Fibroblast of lung (primary cell): ENCODE results near the gene RABGAP1L. TPM values are rescaled to one million over a fixed set of nuclear protein-coding genes. Genes with fewer than 3 reads are reported as not detected.

Experiments
- DNase-seq, 2 donors: peaks; one replicate each; pipeline versions ENCODE4 v3.0.0 to v3.0.0-alpha.2; 2010; ENCODE audit warnings: low read depth in 2 of 2
- H2AFZ ChIP-seq: 2 replicates; pipeline ENCODE4 v1.5.1; 2012; ENCODE audit warnings: low read length, control low read depth, inconsistent platforms
- H3K27ac ChIP-seq: 2 replicates; pipeline ENCODE4 v1.5.1; 2011; ENCODE audit warnings: low read length, control low read depth; ENCODE audit not compliant: insufficient read depth
- H3K27me3 ChIP-seq: 2 replicates; pipeline ENCODE4 v1.5.1; 2011; ENCODE audit warnings: mild to moderate bottlenecking, low read length; ENCODE audit not compliant: control insufficient read depth, insufficient read depth
- H3K36me3 ChIP-seq: 2 replicates; pipeline ENCODE4 v1.5.1; 2011; ENCODE audit warnings: low read length; ENCODE audit not compliant: control insufficient read depth, insufficient read depth
- H3K4me1 ChIP-seq: 2 replicates; pipeline ENCODE4 v1.5.1; 2011; ENCODE audit warnings: low read length; ENCODE audit not compliant: control insufficient read depth, insufficient read depth; ENCODE audit errors: extremely low read depth
- H3K4me2 ChIP-seq: 2 replicates; pipeline ENCODE4 v1.5.1; 2011; ENCODE audit warnings: low read length, control low read depth; ENCODE audit not compliant: insufficient read depth; ENCODE audit errors: extremely low read depth
- H3K4me3 ChIP-seq, 4 experiments: fragments of 200-600 bp in 1 of 4; sonication (generic) in 1 of 4; replicated peaks in 1 of 4; 2 replicates each; pipeline ENCODE4 v1.5.1; 2011 to 2016; ENCODE audit warnings: low read length in 4 of 4, low read depth in 3 of 4, mild to moderate bottlenecking in 3 of 4, control low read depth in 2 of 4, inconsistent platforms in 1 of 4, mixed read lengths in 1 of 4; ENCODE audit not compliant: insufficient read depth in 1 of 4; ENCODE audit errors: control extremely low read depth in 1 of 4
- H3K79me2 ChIP-seq: 2 replicates; pipeline ENCODE4 v1.5.1; 2012; ENCODE audit warnings: mild to moderate bottlenecking, low read length, inconsistent platforms; ENCODE audit not compliant: control insufficient read depth, insufficient read depth
- H3K9ac ChIP-seq: 2 replicates; pipeline ENCODE4 v1.5.1; 2011; ENCODE audit warnings: mild to moderate bottlenecking, low read length, control low read depth; ENCODE audit not compliant: insufficient read depth
- H3K9me3 ChIP-seq: 2 replicates; pipeline ENCODE4 v1.5.1; 2012; ENCODE audit warnings: low read depth, low read length; ENCODE audit not compliant: control insufficient read depth, insufficient read depth
- H4K20me1 ChIP-seq: 2 replicates; pipeline ENCODE4 v1.5.1; 2011; ENCODE audit warnings: low read length; ENCODE audit not compliant: control insufficient read depth, insufficient read depth; ENCODE audit errors: extremely low read depth
- CTCF ChIP-seq, 2 donors: IDR thresholded peaks in 1 of 2; conservative IDR thresholded peaks in 1 of 2; 1 replicate in 1 of 2; 2 replicates in 1 of 2; pipeline ENCODE4 v1.5.1; 2011 to 2012; ENCODE audit warnings: low read length in 2 of 2, control low read depth in 1 of 2, inconsistent platforms in 1 of 2, low read depth in 1 of 2, mild to moderate bottlenecking in 1 of 2
- EZH2 ChIP-seq: IDR thresholded peaks from 2 replicates; pipeline ENCODE4 v1.5.1; 2012; ENCODE audit warnings: low read length, control low read depth, mild to moderate bottlenecking; ENCODE audit errors: missing control alignments
- polyA plus RNA-seq, 2 donors: library from polyadenylated mRNA; depleted of rRNA in 1 of 2; stranded (reverse) in 1 of 2; unstranded in 1 of 2; fragments of >200 nt; gene quantifications; 2 replicates each; pipeline ENCODE4 v1.2.1, GENCODE V29; 2011 to 2012; ENCODE audit warnings: missing spikeins in 1 of 2
- total RNA-seq: library from RNA; depleted of rRNA; stranded (reverse); fragments of >200 nt; gene quantifications from 2 replicates; pipeline ENCODE4 v1.2.1, GENCODE V29; 2014

The RABGAP1L gene
- total and polyA plus RNA-seq, 2 donors (not counting 1 experiment from before 2014, with no cell fraction given): 33.8 to 36.5 TPM

GRCh38 chr1:175013445-175013844, 854.1 kb downstream of the RABGAP1L start:
- Histone ChIP-seq H3K4me3 (no peak overlapping the region), H3K9ac (no peak overlapping the region), H3K79me2 (no peaks in the 10 kb centered on the region), H3K9me3 (no peaks in the 10 kb centered on the region), H3K27me3 (no peaks in the 10 kb centered on the region), H3K27ac (no peak overlapping the region), H3K36me3 (peaks cover 14% of the 10 kb centered on the region), H3K4me2 (no peak overlapping the region), H4K20me1 (no peaks in the 10 kb centered on the region), H2AFZ (no peak overlapping the region), H3K4me1 (peaks cover 8% of the 10 kb centered on the region)
- no peak for DNase-seq
- TF ChIP-seq EZH2: no peak
- no peak for TF ChIP-seq CTCF (conservative IDR thresholded peaks at IDR 0.05 in 1 of 2, IDR thresholded peaks at IDR 0.05 in 1 of 2; ENCODE audit: low read depth in 1 of 2, low read length in 2 of 2)

- H3K9ac ChIP-seq: no peak overlapping the region
- H3K4me2 ChIP-seq: peak overlapping the region; percentile 58
- H3K9me3 ChIP-seq: no peaks in the 10 kb centered on the region
- H2AFZ ChIP-seq: no peak overlapping the region
- DNase-seq: peak; percentile 71 to 91
- H3K4me1 ChIP-seq: peaks cover 8% of the 10 kb centered on the region
- TF ChIP-seq EZH2 (no peak), CTCF (conservative IDR thresholded peaks at IDR 0.05 in 1 of 2, IDR thresholded peaks at IDR 0.05 in 1 of 2; ENCODE audit: low read depth in 1 of 2, low read length in 2 of 2) (no peak)
- peaks cover 5% of the 10 kb centered on the region for H3K79me2 ChIP-seq
- peak overlapping the region; percentile 54 for H3K27ac ChIP-seq
- H3K4me3 ChIP-seq: peak overlapping the region in 1 of 4 experiments; percentile 22
- no peaks in the 10 kb centered on the region for H4K20me1 ChIP-seq
- no peaks in the 10 kb centered on the region for H3K27me3 ChIP-seq
- peaks cover 14% of the 10 kb centered on the region for H3K36me3 ChIP-seq
Observed at GRCh38 chr1:175015243-175015642, 855.9 kb downstream of the RABGAP1L start.

GRCh38 chr1:175019524-175019923, 860.2 kb downstream of the RABGAP1L start:
- DNase-seq: no peak
- H3K27me3 ChIP-seq: no peaks in the 10 kb centered on the region
- H3K27ac ChIP-seq: no peak overlapping the region
- H3K79me2 ChIP-seq: peaks cover 28% of the 10 kb centered on the region
- TF ChIP-seq EZH2: no peak
- no peak for TF ChIP-seq CTCF (conservative IDR thresholded peaks at IDR 0.05 in 1 of 2, IDR thresholded peaks at IDR 0.05 in 1 of 2; ENCODE audit: low read depth in 1 of 2, low read length in 2 of 2)
- peaks cover 4% of the 10 kb centered on the region for H3K36me3 ChIP-seq
- no peak overlapping the region for H3K4me2 ChIP-seq
- no peak overlapping the region for H3K4me3 ChIP-seq
- no peak overlapping the region for H3K9ac ChIP-seq
- H4K20me1 ChIP-seq: no peaks in the 10 kb centered on the region
- H3K9me3 ChIP-seq: no peaks in the 10 kb centered on the region
- H3K4me1 ChIP-seq: peaks cover 8% of the 10 kb centered on the region
- no peak overlapping the region for H2AFZ ChIP-seq
